T-helper 17 cell (primary cell): ENCODE results near the gene LIMS3. TPM values are rescaled to one million over a fixed set of nuclear protein-coding genes. Genes with fewer than 3 reads are reported as not detected.
"Not testable (repeated sequence)": the region's sequence is repeated elsewhere in the genome, so short reads cannot be mapped to it uniquely, and the experiment has no call there.

Experiments
- ATAC-seq: fragments of 150-1000 bp; cut with Tn5 transposase; 2 replicates; pipeline ENCODE4 v1.10.0; 2021; ENCODE audit warnings: mild to moderate bottlenecking, moderate library complexity
- DNase-seq, 3 donors: peaks; one replicate each; pipeline versions ENCODE4 v3.0.0 to v3.0.0-alpha.2; 2020 to 2021
- H3K9me3 ChIP-seq: one replicate; pipeline ENCODE4 v1.7.0; 2013; ENCODE audit warnings: low read length, mild to moderate bottlenecking; ENCODE audit not compliant: control insufficient read depth, poor library complexity, severe bottlenecking
- H3K27ac Mint-ChIP-seq: one replicate; pipeline ENCODE4 v1.8.0; 2022; ENCODE audit warnings: mild to moderate bottlenecking, moderate library complexity, mixed read lengths
- H3K27me3 Mint-ChIP-seq: one replicate; pipeline ENCODE4 v1.8.0; 2022; ENCODE audit warnings: mixed read lengths
- H3K36me3 Mint-ChIP-seq: one replicate; pipeline ENCODE4 v1.8.0; 2022; ENCODE audit warnings: low read depth, mixed read lengths
- H3K4me1 Mint-ChIP-seq: one replicate; pipeline ENCODE4 v1.8.0; 2022; ENCODE audit warnings: mild to moderate bottlenecking, mixed read lengths
- H3K4me3 Mint-ChIP-seq: one replicate; pipeline ENCODE4 v1.8.0; 2022; ENCODE audit warnings: mild to moderate bottlenecking, moderate library complexity, mixed read lengths
- total RNA-seq, 4 donors: library from RNA in 2 of 4; stranded (reverse) in 2 of 4; gene quantifications; one replicate each; pipeline ENCODE4 v1.2.3 and lab custom pipeline; 2022 to 2026

The LIMS3 gene
- total RNA-seq (1 to 10 TPM in 1 of 2 donors, not detected in 1; 1.3 TPM), total RNA-seq (lab: John Stamatoyannopoulos, UW) (0 reads per million in 2 donors)

GRCh38 chr2:109898462-109899336 is at the start of gene LIMS3:
TSS of gene LIMS3 (plus strand) at chr2:109898688. CDS start at chr2:109898729, 41 bp downstream.
- H3K4me1 Mint-ChIP-seq, H3K9me3 ChIP-seq, H3K27ac Mint-ChIP-seq, ATAC-seq, H3K27me3 Mint-ChIP-seq, H3K4me3 Mint-ChIP-seq, H3K36me3 Mint-ChIP-seq, DNase-seq: not testable (repeated sequence)

- not testable (repeated sequence) for H3K4me3 Mint-ChIP-seq, H3K9me3 ChIP-seq, H3K4me1 Mint-ChIP-seq, H3K27me3 Mint-ChIP-seq, DNase-seq, H3K27ac Mint-ChIP-seq, H3K36me3 Mint-ChIP-seq
- ATAC-seq: peak; percentile 88
Measured at GRCh38 chr2:109871129-109871751, 27.2 kb upstream of the LIMS3 start.

GRCh38 chr2:109876625-109877024 is 21.9 kb upstream of the LIMS3 start:
- not testable (repeated sequence) for H3K4me3 Mint-ChIP-seq, H3K9me3 ChIP-seq, H3K27ac Mint-ChIP-seq, H3K4me1 Mint-ChIP-seq, H3K27me3 Mint-ChIP-seq, DNase-seq, ATAC-seq, H3K36me3 Mint-ChIP-seq

- not testable (repeated sequence) for H3K4me3 Mint-ChIP-seq, H3K9me3 ChIP-seq, H3K4me1 Mint-ChIP-seq, H3K27ac Mint-ChIP-seq, H3K27me3 Mint-ChIP-seq, DNase-seq, H3K36me3 Mint-ChIP-seq, ATAC-seq
Measured at GRCh38 chr2:109882112-109882511, 16.4 kb upstream of the LIMS3 start.

GRCh38 chr2:109888414-109888813 is 10.1 kb upstream of the LIMS3 start:
- not testable (repeated sequence) for H3K27ac Mint-ChIP-seq, H3K4me3 Mint-ChIP-seq, H3K4me1 Mint-ChIP-seq, H3K27me3 Mint-ChIP-seq, ATAC-seq, H3K36me3 Mint-ChIP-seq, DNase-seq, H3K9me3 ChIP-seq

- ATAC-seq: peak; percentile 47
Measured at GRCh38 chr2:109889909-109890308, 8.6 kb upstream of the LIMS3 start.

GRCh38 chr2:109891024-109891423 is 7.5 kb upstream of the LIMS3 start:
- not testable (repeated sequence) for H3K9me3 ChIP-seq, H3K27me3 Mint-ChIP-seq, H3K27ac Mint-ChIP-seq, ATAC-seq, H3K4me3 Mint-ChIP-seq, H3K4me1 Mint-ChIP-seq, H3K36me3 Mint-ChIP-seq, DNase-seq

More at GRCh38 chr2:109889909-109890308, 8.6 kb upstream of the LIMS3 start:
- not testable (repeated sequence) for H3K4me1 Mint-ChIP-seq, DNase-seq, H3K36me3 Mint-ChIP-seq, H3K9me3 ChIP-seq, H3K27me3 Mint-ChIP-seq, H3K27ac Mint-ChIP-seq, H3K4me3 Mint-ChIP-seq

GRCh38 chr2:109893736-109894135 is 4.8 kb upstream of the LIMS3 start:
- H3K27me3 Mint-ChIP-seq, H3K36me3 Mint-ChIP-seq, ATAC-seq, DNase-seq, H3K9me3 ChIP-seq, H3K4me3 Mint-ChIP-seq, H3K27ac Mint-ChIP-seq, H3K4me1 Mint-ChIP-seq: not testable (repeated sequence)

- not testable (repeated sequence) for H3K27ac Mint-ChIP-seq, DNase-seq, H3K9me3 ChIP-seq, H3K27me3 Mint-ChIP-seq, ATAC-seq, H3K4me1 Mint-ChIP-seq, H3K36me3 Mint-ChIP-seq, H3K4me3 Mint-ChIP-seq
Measured at GRCh38 chr2:109894141-109894540, 4.3 kb upstream of the LIMS3 start.

GRCh38 chr2:109895090-109895869 is 3.2 kb upstream of the LIMS3 start:
- H3K27ac Mint-ChIP-seq, DNase-seq, H3K36me3 Mint-ChIP-seq, H3K27me3 Mint-ChIP-seq, H3K9me3 ChIP-seq, H3K4me1 Mint-ChIP-seq, H3K4me3 Mint-ChIP-seq: not testable (repeated sequence)
- peak; percentile 81 for ATAC-seq

GRCh38 chr2:109896212-109896611 is 2.3 kb upstream of the LIMS3 start:
- H3K9me3 ChIP-seq, DNase-seq, H3K27me3 Mint-ChIP-seq, H3K36me3 Mint-ChIP-seq, H3K27ac Mint-ChIP-seq, H3K4me3 Mint-ChIP-seq, H3K4me1 Mint-ChIP-seq: not testable (repeated sequence)
- peak; percentile 80 for ATAC-seq

- not testable (repeated sequence) for H3K36me3 Mint-ChIP-seq, H3K9me3 ChIP-seq, ATAC-seq, H3K4me1 Mint-ChIP-seq, DNase-seq, H3K27me3 Mint-ChIP-seq, H3K4me3 Mint-ChIP-seq, H3K27ac Mint-ChIP-seq
Measured at GRCh38 chr2:109897769-109898461, 573 bp upstream of the LIMS3 start.

- H3K36me3 Mint-ChIP-seq, H3K27ac Mint-ChIP-seq, H3K4me1 Mint-ChIP-seq, H3K9me3 ChIP-seq, ATAC-seq, DNase-seq, H3K27me3 Mint-ChIP-seq, H3K4me3 Mint-ChIP-seq: not testable (repeated sequence)
Measured at GRCh38 chr2:109905796-109906195, 7.3 kb downstream of the LIMS3 start.
